OCI-LY3 (cell line): ENCODE measurements around the gene TMBIM6.

Source experiments
- EZH2phosphoT487 ChIP-seq: fragments of 200-600 bp; shearing (Covaris generic); IDR thresholded peaks from 2 replicates; pipeline ENCODE4 v1.6.1; 2018; ENCODE audit warnings: antibody characterized with exemption, mixed run types, low read depth
- TF ChIP-seq, protein P1 (sequence below): fragments of 200-600, 300-600 bp; sonication (generic); IDR thresholded peaks from 2 replicates; pipeline ENCODE4 v1.5.1; 2014; ENCODE audit warnings: antibody characterized with exemption, low read length, low read depth

DNA sequence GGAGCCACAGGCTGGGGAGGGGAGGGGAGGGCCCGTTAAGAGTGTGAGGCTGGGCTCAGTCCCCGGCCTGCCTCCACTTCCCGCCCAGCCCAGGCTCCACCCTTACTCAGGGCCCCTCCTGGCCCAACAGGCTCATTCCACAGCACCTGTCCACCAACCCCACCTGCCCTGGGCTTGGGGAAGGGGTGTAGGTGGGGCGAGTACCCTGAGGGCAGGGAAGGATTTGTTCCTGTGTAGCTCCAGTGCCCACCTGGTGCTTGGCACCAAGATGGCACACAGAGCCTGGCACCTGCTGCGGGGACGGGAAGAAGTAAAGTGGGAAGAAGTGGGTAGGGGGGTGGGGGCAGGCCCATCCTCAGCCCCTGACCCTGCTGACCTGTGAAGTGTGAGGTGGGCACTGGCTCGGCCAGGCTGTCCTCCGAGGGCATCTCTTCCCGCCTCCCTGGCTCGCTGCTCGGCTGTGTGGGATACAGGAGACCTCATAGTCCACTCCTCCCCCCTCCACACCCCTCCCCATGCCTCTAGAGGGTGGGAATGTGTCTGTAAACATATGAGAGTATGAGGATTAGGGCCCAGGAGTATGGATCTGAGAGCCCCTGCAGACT lies 51.7 kb downstream of the TMBIM6 start:
- no peak for TF ChIP-seq EZH2phosphoT487
- TF ChIP-seq, protein P1, sequence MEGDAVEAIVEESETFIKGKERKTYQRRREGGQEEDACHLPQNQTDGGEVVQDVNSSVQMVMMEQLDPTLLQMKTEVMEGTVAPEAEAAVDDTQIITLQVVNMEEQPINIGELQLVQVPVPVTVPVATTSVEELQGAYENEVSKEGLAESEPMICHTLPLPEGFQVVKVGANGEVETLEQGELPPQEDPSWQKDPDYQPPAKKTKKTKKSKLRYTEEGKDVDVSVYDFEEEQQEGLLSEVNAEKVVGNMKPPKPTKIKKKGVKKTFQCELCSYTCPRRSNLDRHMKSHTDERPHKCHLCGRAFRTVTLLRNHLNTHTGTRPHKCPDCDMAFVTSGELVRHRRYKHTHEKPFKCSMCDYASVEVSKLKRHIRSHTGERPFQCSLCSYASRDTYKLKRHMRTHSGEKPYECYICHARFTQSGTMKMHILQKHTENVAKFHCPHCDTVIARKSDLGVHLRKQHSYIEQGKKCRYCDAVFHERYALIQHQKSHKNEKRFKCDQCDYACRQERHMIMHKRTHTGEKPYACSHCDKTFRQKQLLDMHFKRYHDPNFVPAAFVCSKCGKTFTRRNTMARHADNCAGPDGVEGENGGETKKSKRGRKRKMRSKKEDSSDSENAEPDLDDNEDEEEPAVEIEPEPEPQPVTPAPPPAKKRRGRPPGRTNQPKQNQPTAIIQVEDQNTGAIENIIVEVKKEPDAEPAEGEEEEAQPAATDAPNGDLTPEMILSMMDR: no peak
